Stimulated activated CD8-positive, alpha-beta memory T cell treated with anti-CD3 and anti-CD28 coated beads, Interleukin-12 subunit alpha, Interleukin-12 subunit beta, amount 100 ng/mL, for 24 hours (primary cell): Measurements from ENCODE around the gene PSMG2.
A peak's percentile ranks its signal among the peaks of the same experiment; 100 is the strongest.

Source experiments
- DNase-seq: peaks from one replicate; pipeline ENCODE4 v3.0.0-alpha.2; 2020; ENCODE audit errors: extremely low read depth

Gene PSMG2, protein sequence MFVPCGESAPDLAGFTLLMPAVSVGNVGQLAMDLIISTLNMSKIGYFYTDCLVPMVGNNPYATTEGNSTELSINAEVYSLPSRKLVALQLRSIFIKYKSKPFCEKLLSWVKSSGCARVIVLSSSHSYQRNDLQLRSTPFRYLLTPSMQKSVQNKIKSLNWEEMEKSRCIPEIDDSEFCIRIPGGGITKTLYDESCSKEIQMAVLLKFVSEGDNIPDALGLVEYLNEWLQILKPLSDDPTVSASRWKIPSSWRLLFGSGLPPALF

DNA sequence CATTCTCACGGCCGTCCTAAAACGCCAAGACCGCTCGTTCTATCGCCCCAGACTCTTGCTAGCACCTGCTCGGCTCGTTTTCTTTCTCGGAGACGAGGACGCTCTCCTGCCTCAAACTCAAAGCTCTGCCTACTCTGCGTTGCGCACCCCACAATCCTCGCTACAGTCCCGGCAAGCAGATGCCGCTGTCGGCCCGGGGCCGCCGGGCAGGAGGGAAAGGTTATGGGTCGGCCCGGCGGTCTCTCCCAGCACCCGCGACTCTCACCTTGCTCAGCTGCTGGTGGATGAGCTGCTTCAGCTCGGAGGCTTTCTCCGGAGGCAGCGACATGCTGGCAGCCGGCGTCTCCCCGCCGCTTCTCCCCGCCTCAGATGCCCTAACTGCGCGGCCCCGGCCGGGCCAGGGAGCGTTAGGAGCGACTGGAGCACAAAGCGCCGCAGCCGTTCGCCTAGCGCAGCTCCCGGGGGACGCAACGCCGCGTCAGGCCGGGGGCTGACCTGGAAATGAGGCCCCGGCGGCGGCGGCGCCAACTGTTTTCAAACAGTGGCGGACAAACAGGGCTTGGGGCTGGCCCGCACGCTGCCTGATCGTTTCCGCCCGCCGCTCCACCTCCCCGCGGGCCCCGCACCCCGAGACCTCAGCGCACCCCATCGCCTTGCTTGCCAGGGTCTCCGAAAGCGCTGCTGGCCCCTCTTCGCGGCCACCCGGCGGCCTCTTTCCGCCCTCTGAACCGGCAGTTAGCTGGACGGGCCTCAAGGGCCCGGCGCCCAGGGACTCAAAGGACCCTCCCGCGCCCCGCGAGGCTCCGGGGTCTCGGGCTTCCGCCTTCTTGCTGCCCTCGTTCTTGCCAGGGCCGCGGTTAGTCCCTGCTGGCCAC lies at the start of gene PSMG2, which contains the start of gene CEP76:
Gene PSMG2, plus strand, starts transcription at position 822 of the 875 bp plus-strand sequence. CDS start 66 bp downstream, outside the sequence.
Gene CEP76, minus strand, starts transcription at position 503 of the 875 bp plus-strand sequence. Its CDS starts 175 bp downstream, at position 328.
- peak; percentile 65 for DNase-seq

DNA sequence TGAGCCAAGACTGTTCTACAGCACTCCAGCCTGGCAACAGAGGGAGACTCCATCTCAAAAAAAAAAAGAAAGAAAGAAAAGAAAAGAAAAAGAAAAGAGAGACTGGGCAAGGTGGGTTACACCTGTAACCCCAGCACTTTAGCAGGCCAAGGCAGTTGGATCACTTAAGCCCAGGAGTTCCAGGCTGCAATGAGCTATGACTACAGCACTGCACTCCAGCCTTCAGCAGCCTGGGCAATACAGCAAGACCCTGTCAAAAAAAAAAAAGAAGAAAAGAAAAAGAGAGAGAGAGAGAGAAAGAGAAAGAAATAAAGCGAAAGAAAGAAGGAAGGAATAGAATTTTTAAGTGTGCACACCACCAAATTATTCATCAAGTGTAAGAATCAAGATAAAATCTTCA lies 47.9 kb upstream of the PSMG2 start:
- DNase-seq: no peak

DNA sequence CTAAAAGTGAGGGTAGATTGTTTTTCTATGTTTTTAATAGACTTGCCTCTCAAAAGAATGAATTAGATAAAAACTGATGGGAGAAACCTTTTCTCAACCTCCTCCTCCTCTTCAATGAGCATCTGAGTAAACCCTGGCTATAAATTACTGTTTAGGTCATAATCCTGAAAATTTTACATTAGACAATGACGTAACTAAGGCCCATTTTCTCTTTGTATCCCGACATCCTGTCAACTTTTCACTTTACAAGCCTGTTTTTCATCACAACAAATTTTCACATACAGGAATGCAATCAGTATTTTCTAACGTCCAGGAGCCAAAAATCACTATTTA lies 46.3 kb upstream of the PSMG2 start:
- DNase-seq: no peak

DNA sequence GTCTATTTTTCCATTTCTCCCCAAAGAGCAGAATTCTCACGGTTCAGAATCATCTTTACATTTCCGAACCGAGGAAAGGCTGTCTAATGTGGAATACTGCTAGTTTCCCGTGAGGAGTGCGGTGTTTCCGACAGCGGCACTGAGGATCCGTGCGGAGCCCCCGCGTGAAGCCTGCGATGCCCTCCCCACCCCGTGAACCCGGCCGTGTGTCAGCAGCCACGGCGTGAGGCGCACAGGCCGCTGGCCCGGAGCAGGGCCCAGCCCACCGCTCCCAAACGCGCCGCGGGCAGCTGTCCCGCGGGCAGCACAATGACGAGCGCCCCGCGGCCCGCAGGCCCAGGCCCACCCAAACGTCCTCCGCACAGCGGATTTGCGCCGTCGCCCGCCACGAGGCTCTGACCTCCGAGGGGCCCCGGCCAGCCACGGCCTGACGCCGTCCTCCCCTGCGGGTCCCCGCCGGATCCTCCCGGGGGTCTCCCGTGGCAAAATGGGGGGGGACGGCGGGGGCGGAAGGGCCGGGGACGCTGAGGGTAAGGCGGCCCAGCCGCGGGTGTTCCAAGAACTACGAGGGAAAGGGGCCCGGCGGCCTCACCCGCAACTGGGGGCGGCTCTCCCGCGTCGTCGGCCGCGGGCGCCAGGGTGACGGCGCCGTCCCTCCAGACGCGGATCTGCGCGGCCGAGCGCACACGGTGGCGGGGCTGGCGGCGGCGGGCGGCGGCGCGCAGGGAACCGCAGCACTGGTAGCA lies 45.7 kb upstream of the PSMG2 start:
- DNase-seq: no peak

DNA sequence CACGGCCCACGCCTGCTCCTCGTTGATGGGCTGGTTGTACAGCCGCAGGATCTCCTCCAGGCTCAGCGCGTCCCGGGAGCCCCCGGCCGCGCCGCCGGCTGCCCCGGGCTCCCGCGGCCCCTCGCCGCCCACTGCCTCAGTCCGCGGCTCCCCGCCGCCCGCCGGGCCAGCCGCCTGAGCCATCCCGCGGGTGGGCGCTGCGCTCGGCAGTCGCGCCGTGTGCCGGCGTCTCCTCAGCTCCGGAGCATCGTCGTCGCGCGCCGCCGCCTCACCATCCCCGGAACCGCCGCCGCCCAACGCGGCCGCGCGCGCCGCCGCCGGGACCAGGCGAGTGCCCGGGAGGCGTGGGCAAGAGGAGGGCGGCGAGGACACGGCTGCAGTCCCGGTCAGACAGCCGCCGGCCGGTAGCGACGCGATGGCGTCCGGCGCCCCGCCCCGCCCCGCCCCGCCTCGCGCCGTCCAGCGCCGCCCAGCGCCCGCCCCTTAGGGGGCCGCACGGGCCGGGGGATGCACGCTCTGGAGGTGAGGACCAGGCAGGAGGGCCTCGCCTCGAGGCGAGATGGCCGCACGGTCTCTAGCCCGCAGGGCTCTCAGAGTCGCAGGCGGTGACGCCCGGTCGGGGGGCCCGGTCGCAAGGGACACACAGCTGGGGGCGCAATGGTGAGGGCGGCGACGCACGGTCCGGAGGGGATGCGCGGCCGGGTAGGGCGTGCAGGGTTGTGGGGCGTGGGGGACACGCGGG lies 45.0 kb upstream of the PSMG2 start, which contains the start of gene SPIRE1:
Gene SPIRE1, minus strand, starts transcription at position 424 of the 742 bp plus-strand sequence. Its CDS starts 241 bp downstream, at position 183.
- no peak for DNase-seq

DNA sequence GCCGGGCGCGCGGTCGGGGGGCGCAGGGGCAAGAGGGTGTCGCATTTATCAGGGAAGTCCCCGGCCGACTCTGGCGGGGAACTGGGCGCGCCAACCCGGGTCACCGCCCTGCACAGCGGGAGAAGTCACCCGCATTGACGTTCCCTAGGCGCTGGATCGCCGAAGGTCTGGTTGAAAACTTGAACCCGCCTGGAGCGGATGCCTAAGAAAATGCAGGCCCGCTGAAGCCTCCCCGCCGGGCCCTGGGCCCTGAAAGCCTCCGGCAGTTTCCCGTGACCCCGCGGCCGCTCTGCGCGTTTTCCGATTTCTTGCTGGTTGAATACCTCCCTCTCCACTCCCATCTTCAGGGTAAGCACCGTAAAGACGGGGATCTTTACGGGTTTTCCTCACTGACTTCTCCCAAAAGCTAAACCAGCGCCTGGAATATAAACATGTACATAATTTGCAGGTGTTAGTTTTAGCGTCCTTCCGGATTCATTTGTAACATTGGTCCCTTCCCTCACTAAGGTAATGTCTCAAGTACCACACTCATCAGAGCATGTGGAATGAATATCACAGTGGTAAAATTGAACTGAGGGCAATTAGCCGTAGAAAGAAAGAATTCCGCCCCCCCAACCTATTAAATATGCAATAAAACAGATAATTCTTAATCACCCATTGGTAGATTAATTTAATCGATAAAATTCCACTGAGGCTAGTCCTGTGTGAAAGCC lies 44.3 kb upstream of the PSMG2 start:
- DNase-seq: no peak

DNA sequence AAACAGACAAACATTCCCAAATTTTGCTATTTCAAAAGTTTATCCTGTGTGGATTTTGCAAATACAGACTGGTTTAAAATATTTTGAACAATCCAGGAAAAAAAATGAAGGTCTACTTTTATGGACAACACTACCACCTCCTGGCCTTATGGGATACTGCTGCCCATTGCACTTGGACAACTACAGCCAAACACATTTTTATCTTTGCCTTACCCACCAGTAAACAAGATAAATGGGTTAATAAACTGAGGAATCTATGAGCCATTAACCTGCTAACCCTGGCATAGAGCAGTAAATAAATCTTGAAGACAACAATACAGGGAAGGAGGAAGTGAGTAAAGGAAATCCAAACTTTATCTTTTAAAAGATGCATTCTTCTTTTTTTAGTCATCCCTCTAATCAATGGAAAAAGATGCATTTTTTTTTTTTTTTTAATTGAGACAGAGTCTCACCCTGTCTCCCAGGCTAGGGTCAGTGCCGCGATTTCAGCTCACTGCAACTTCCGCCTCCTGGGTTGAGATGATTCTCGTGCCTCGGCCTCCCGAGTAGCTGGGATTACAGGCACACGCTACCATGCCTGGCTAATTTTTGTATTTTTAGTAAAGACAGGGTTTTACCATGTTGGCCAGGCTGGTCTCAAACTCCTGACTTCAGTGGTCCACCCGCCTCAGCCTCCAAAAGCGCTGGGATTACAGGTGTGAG lies 42.8 kb upstream of the PSMG2 start:
- no peak for DNase-seq

DNA sequence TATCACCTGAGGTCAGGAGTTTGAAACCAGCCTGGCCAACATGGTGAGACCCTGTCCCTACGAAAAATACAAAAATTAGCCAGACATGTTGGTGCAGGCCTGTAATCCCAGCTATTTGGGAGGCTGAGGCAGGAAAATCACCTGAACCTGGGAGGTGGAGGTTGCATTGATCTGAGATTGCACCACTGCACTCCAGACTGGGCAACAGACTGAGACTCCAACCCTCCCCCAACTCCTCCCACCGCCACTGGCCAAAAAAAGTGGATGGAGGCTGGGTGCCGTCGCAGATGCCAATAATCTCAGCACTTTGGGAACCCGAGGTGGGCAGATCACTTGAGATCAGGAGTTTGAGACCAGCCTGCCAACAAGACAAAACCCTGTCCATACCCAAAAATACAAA lies 34.8 kb upstream of the PSMG2 start:
- no peak for DNase-seq

DNA sequence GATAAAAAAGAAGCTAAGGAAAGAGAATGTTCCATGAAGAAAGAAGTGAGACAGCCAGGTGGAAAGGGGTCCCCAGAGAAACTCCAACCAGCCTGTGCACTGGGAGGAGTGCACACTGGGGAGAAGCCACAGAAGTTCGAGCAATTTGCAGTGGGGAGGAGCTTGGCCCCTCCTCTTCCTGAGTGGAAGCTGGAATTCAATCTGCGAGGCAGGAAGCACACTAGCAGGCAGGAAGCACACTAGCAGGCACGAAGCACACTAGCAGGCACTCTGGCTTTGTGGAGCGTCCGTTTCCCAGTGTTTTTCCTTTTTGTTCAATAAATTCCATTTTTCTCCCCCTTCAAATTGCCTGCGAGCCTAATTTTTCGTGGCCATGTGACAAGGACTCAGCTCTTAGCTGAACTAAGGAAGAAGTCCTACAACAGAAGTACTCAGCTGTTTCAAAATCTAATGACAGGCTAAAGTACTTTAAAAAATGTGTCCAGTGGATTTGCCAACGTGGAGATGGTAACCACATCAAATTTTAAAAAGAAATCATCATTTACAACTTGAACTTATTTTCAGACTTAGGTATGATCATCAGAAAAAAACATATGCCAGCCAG lies 23.6 kb upstream of the PSMG2 start:
- no peak for DNase-seq

DNA sequence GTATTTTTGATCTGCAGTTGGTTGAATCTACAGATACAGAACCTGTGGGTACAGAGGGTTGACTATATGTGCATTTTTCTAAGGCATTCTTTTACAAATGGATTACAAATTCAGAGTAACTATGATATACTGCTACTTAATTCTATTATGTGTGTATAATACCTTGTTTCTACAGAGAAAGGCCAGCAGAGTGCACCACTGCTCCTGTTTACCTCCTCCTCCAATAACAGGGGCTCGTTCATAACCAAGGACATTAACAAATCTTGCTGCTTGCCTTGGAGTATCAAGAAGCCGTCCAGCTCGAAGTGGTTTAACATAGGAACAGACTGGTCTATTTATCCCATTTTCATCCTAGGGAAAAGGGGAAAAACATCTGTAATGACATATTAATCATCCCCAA lies 16.7 kb upstream of the PSMG2 start:
- no peak for DNase-seq

DNA sequence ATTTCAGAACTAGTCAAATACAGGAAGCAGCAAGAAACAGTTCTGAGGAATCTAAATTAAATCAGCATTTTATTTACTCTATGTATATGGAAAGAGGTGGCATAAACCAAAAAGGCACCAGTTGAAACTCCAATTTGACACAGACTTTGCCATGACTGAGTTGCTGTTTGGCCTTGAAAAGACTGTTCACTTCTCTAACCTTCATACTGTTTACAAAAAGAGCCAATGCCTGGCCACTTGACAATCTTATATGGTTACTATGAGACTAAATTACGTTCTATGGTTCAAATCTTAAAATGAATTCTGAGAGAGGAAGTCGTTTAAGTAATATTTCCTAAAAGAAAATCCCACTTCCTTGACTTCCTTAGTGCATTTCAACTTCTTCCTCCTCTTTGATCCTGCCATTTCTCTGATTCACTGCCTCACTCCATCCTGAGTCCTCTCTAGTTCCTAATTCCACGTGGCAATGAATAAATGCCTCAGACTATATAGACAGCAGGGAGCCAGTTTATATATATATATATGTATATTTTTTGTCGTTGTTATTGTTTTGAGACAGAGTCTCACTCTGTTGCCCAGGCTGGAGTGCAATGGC lies 13.5 kb upstream of the PSMG2 start:
- no peak for DNase-seq

DNA sequence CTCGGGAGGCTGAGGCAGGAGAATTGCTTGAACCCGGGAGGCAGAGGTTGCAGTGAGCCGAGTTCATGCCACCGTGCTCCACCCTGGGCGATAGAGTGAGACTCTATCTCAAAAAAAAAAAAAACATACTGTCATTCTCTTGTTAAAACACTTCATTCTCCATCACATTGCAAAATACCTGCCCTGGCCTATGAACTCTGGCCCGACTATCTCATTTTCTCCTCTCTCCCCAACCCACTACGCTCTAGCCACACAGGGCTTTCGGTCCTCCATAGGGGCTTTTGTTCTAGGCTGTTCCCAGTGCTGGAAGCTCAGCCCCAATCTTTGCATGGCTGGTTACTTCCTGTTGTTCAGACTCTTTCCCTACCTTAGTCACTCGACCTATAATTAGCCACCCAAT lies 10.6 kb upstream of the PSMG2 start:
- no peak for DNase-seq

DNA sequence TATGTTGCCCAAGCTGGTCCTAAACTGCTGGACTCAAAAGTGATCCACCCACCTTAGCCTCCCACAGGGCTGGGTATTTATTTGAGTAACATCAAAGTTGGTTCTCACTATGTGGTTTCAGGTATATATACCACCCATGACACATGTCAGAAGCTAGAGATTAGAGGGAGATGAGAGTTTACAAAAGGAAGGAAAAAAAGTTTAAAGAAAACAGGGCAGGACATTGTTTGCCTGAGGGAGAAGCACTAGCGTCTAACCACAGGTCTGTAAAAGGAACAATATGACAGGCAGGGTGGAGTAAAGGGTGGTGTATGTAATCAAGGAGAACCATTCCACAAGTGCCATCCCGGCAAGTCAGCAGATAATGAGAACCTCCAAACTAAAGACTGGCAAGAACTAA lies 8.8 kb upstream of the PSMG2 start:
- DNase-seq: no peak

DNA sequence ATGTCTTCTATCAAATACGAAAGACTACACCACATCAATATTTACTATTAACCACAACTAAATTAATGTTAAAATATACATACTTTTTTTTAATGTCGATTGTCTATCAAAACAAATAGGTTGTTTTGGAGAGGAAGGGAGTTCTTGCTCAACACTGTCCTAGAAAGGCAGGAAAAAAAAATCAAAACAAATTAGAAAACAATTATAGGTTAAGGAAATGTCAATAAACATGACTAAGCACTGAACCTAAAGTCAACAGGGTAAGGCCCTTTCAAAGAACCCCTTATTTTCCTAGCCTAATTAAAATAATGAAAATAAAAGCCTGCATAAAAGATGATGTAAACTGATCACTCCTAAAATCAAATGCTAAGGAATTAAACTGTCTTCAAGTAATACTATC lies 3.1 kb upstream of the PSMG2 start:
- no peak for DNase-seq

DNA sequence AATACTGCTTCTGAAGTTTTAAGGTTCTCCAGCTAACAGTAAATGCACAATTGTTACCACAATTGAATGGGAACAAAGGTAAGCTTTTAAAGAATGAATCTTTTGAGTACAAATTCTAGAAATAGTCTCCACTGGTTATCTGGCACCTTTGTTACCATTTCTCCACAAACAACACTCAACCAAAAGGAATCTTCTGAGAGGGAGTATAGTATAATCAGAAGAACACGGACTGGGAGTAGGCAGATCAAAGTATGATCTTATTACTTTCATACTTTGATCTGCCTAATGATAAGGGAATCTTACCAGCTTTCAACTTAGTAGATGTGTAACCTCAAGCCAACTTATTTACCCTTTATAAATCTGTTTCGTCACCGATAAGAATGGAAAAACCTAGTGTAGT lies 1.7 kb upstream of the PSMG2 start:
- no peak for DNase-seq

DNA sequence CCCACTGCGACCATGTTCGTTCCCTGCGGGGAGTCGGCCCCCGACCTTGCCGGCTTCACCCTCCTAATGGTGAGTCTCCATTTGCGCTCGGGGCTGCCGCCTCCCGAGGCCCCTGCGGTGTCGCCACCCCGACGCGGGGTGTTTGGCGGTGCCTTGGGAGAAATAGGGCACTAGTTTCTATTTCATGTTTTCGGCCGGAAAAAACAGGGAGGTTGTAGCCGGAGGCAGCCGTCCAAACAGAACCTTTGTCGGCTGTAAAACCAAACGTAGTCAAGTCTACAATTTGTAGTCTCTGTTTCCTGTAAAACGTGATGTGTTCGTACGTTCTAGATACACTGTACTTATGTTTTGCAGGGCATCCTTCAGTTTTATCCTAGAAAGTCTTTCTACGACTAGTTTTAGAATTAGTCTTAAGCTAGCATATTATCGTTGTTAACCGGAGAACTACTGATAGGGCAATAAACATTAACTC lies 290 bp downstream of the PSMG2 start:
- DNase-seq: no peak

DNA sequence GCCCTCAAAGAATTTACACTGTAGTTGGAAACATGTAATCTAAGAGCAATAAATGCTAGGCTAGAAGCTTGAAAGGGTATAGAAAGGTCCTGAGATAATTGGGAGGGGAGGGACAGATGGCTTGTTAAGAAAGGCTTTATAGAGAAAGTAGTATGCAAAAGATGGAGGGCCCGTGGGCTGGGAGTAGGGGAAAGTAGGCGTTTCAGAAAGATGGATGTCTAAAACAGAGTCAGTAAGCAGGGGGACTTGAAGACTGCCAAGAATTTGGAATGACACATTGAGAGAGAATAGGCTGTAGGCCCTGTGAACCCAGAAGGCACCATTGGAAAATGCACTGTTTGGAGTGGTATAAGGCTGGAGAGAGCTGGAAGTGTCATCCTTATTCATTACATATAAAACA lies 822 bp downstream of the PSMG2 start:
- DNase-seq: no peak

DNA sequence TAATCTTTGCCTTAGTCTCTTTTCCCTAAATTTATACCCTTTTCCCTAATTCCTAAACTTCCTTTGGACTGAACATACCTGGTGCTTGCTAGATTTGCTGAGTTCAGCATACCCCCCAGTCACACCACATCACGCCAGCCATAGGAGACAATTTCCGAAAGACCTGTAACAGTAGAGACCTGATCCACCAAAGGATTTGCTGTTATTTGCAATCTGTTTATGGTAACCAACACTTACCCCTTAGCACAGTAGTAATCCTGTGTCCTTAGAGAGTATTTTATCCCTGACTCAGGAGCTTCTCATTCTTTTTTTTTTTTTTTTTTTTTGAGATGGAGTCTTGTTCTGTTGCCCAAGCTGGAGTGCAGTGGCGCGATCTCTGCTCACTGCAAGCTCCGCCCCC lies 8.6 kb downstream of the PSMG2 start:
- DNase-seq: no peak

DNA sequence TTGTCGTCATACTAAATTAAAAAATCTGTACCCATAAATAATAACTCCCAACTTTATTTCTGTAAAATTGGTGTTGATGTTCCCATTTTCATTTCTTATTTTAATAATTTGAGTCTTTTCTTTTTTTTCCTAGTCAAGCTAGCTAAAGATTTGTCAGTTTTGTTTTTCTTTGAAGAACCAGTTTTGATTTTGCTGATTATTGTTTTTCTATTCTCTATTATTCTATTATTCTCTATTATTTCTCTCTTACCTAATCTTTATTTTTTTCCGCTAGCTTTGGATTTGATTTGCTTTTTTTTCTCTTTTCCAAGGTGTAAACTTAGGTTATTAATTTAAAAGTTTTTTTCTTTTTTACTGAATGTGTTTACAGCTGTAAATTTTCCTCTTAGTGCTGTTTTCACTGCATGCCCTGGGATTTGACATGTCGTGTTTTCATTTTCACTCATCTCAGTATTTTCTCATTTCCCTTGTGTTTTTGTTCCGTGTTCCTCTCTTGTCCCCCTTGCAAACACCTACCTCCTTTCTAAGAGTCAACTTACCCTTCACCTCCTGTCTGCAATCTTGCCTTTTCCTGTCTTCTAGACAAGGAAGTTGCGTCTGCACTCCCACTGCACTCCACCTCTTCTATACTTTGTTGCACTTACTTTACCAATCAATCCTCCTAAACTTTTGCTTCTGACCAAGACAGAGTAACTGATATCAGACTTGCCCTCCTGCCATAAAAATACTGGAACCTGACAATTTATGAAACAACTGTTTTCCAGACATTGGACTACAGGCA lies 18.8 kb downstream of the PSMG2 start:
- DNase-seq: no peak
